Keratinocyte (primary cell): Measurements from ENCODE around the gene TMEM271. TPM values are rescaled to one million over a fixed set of nuclear protein-coding genes. Genes with fewer than 3 reads are reported as not detected.

ENCODE experiments used
- DNase-seq: peaks from one replicate; pipeline ENCODE4 v3.0.0-alpha.2; 2011; ENCODE audit warnings: low read depth, missing footprints, low spot score
- FAIRE-seq: peaks from 2 replicates; lab custom pipeline; 2011; peaks lifted over from hg19 to GRCh38; lab: Jason Lieb, UNC
- H2AFZ ChIP-seq: 2 replicates; pipeline ENCODE4 v1.6.0; 2012; ENCODE audit warnings: low read length, control low read depth, inconsistent platforms; ENCODE audit not compliant: control insufficient read depth
- H3K27ac ChIP-seq: 2 replicates; pipeline ENCODE4 v1.5.1; 2011; ENCODE audit warnings: low read length; ENCODE audit not compliant: control insufficient read depth, insufficient read depth
- H3K27me3 ChIP-seq: 3 replicates; pipeline ENCODE4 v1.6.0; 2011; ENCODE audit warnings: low read length; ENCODE audit not compliant: control insufficient read depth, insufficient read depth; ENCODE audit errors: extremely low read depth
- H3K36me3 ChIP-seq, 2 experiments: 2 replicates in 1 of 2; 3 replicates in 1 of 2; pipeline ENCODE4 v1.5.1; 2011; ENCODE audit warnings: low read length in 2 of 2, mild to moderate bottlenecking in 1 of 2; ENCODE audit not compliant: control insufficient read depth in 2 of 2, insufficient read depth in 2 of 2; ENCODE audit errors: extremely low read depth in 1 of 2
- H3K4me1 ChIP-seq: 3 replicates; pipeline ENCODE4 v1.5.1; 2011; ENCODE audit warnings: low read length; ENCODE audit not compliant: control insufficient read depth, insufficient read depth; ENCODE audit errors: extremely low read depth
- H3K4me2 ChIP-seq: 3 replicates; pipeline ENCODE4 v1.6.0; 2011; ENCODE audit warnings: low read depth, low read length; ENCODE audit not compliant: control insufficient read depth, insufficient read depth; ENCODE audit errors: extremely low read depth
- H3K4me3 ChIP-seq, 3 experiments: fragments of 200-600 bp in 1 of 3; sonication (generic) in 1 of 3; 2 replicates in 2 of 3; 3 replicates in 1 of 3; pipeline ENCODE4 v1.5.1; 2011 to 2016; ENCODE audit warnings: low read length in 3 of 3, mild to moderate bottlenecking in 3 of 3, control low read depth in 2 of 3, inconsistent platforms in 1 of 3, low read depth in 1 of 3, mixed read lengths in 1 of 3, mixed run types in 1 of 3, moderate library complexity in 1 of 3; ENCODE audit not compliant: control insufficient read depth in 2 of 3, insufficient read depth in 2 of 3; ENCODE audit errors: extremely low read depth in 1 of 3
- H3K79me2 ChIP-seq: 2 replicates; pipeline ENCODE4 v1.6.0; 2012; ENCODE audit warnings: low read length; ENCODE audit not compliant: control insufficient read depth, insufficient read depth
- H3K9ac ChIP-seq: 3 replicates; pipeline ENCODE4 v1.6.0; 2011; ENCODE audit warnings: low read length; ENCODE audit not compliant: control insufficient read depth, insufficient read depth; ENCODE audit errors: extremely low read depth
- H3K9me1 ChIP-seq: 3 replicates; pipeline ENCODE4 v1.6.0; 2011; ENCODE audit warnings: low read length; ENCODE audit not compliant: control insufficient read depth, insufficient read depth; ENCODE audit errors: extremely low read depth
- H3K9me3 ChIP-seq: 2 replicates; pipeline ENCODE4 v1.5.1; 2012; ENCODE audit warnings: low read depth, low read length; ENCODE audit not compliant: control insufficient read depth
- H4K20me1 ChIP-seq: 3 replicates; pipeline ENCODE4 v1.6.0; 2011; ENCODE audit warnings: low read length; ENCODE audit not compliant: control insufficient read depth, insufficient read depth; ENCODE audit errors: extremely low read depth
- CTCF ChIP-seq, 3 experiments: IDR thresholded peaks in 1 of 3; conservative IDR thresholded peaks in 1 of 3; optimal IDR thresholded peaks in 1 of 3; 2 replicates in 2 of 3; 3 replicates in 1 of 3; pipeline versions ENCODE3 to v1.5.1; 2011; ENCODE audit warnings: low read length in 3 of 3, mild to moderate bottlenecking in 3 of 3, moderate library complexity in 2 of 3, control low read depth in 1 of 3, inconsistent platforms in 1 of 3; ENCODE audit not compliant: insufficient read depth in 2 of 3; ENCODE audit errors: extremely low read depth in 1 of 3
- EZH2 ChIP-seq: IDR thresholded peaks from one replicate; pipeline ENCODE4 v1.6.1; 2012; ENCODE audit warnings: inconsistent platforms, mild to moderate bottlenecking, low read length, moderate library complexity
- dilution Hi-C: fragments of 300-500 bp; cut with MboI; formaldehyde crosslinking; loops from one replicate; pipeline ENCODE4 v1.7.0; 2020; ENCODE audit warnings: low sequenced_read_pairs; ENCODE audit not compliant: extremely low pct_ligation_motif_present
- polyA plus RNA-seq, 5 experiments: library from polyadenylated mRNA; depleted of rRNA in 3 of 5; stranded (reverse) in 3 of 5; stranded (forward) in 1 of 5; unstranded in 1 of 5; fragments of >200 nt; gene quantifications; 1 replicate in 1 of 5; 2 replicates in 3 of 5; 3 replicates in 1 of 5; pipeline versions ENCODE4 v1.2.1 to v1.2.3, GENCODE V29; 2011 to 2012; ENCODE audit warnings: missing spikeins in 2 of 5, low read depth in 1 of 5, low replicate concordance in 1 of 5

Gene TMEM271
- polyA plus RNA-seq, 1 donor (not counting 4 experiments of a cell fraction or from before 2014, with no cell fraction given) = not detected

- no peak overlapping the region for H3K9ac ChIP-seq
- no peak overlapping the region for H3K27ac ChIP-seq
- no peak for TF ChIP-seq EZH2
- no peak for TF ChIP-seq CTCF (optimal IDR thresholded peaks at IDR 0.05 in 1 of 3, IDR thresholded peaks at IDR 0.05 in 1 of 3, conservative IDR thresholded peaks at IDR 0.05 in 1 of 3; ENCODE audit: extremely low read depth in 1 of 3, insufficient read depth in 2 of 3, low read length in 3 of 3)
- H4K20me1 ChIP-seq = peaks cover 4% of the 10 kb centered on the region
- H3K9me3 ChIP-seq = no peaks in the 10 kb centered on the region
- FAIRE-seq (no peak), DNase-seq (no peak)
- H3K4me3 ChIP-seq = no peak overlapping the region
- peaks cover 12% of the 10 kb centered on the region for H3K4me1 ChIP-seq
- dilution Hi-C loops = no loop called here
- H3K9me1 ChIP-seq = peaks cover 1% of the 10 kb centered on the region
- no peaks in the 10 kb centered on the region for H3K27me3 ChIP-seq
- no peaks in the 10 kb centered on the region for H3K79me2 ChIP-seq
- H3K36me3 ChIP-seq = peaks cover 30 to 34% of the 10 kb centered on the region in 2 experiments
- H2AFZ ChIP-seq = no peak overlapping the region
- H3K4me2 ChIP-seq = no peak overlapping the region
These were observed 51.9 kb downstream of the TMEM271 start for GRCh38 chr4:524196-524595.

Other genes starting within 250 kb of the TMEM271 start
- gene ZNF141, start 238.5 kb downstream of the TMEM271 start, polyA plus RNA-seq = 2.0 to 3.7 TPM (median 3.3 TPM) in 3 replicates
- 8.6 to 15.7 TPM (median 10.0 TPM) in 3 replicates for gene ZNF721, start 77.1 kb downstream of the TMEM271 start, polyA plus RNA-seq
- 45.7 to 74.6 TPM (median 68.9 TPM) in 3 replicates for gene PIGG, start 77.1 kb downstream of the TMEM271 start, polyA plus RNA-seq
- gene PDE6B, start 49.3 kb upstream of the TMEM271 start, polyA plus RNA-seq = 0.08 to 0.09 TPM in 2 of 3 replicates, not detected in the other
- 438 to 506 TPM (median 498 TPM) in 3 replicates for gene ATP5ME, start 98.0 kb upstream of the TMEM271 start, polyA plus RNA-seq
- 6.4 to 12.5 TPM (median 8.0 TPM) in 3 replicates for gene MYL5, start 98.2 kb upstream of the TMEM271 start, polyA plus RNA-seq
- 0.04 to 0.09 TPM in 2 of 3 replicates, not detected in the other for gene SLC49A3, start 112.9 kb upstream of the TMEM271 start, polyA plus RNA-seq
- gene PCGF3, start 129.5 kb upstream of the TMEM271 start, polyA plus RNA-seq = 40.1 to 58.8 TPM (median 42.0 TPM) in 3 replicates
- gene CPLX1, start 249.8 kb upstream of the TMEM271 start, polyA plus RNA-seq = 0.04 to 0.05 TPM in 2 of 3 replicates, not detected in the other